ENCODE measurements around the gene ARID1A.
A peak's percentile ranks its signal among the peaks of the same experiment; 100 is the strongest.
"Not testable (repeated sequence)": the region's sequence is repeated elsewhere in the genome, so short reads cannot be mapped to it uniquely, and the experiment has no call there.

The ARID1A gene

DNA sequence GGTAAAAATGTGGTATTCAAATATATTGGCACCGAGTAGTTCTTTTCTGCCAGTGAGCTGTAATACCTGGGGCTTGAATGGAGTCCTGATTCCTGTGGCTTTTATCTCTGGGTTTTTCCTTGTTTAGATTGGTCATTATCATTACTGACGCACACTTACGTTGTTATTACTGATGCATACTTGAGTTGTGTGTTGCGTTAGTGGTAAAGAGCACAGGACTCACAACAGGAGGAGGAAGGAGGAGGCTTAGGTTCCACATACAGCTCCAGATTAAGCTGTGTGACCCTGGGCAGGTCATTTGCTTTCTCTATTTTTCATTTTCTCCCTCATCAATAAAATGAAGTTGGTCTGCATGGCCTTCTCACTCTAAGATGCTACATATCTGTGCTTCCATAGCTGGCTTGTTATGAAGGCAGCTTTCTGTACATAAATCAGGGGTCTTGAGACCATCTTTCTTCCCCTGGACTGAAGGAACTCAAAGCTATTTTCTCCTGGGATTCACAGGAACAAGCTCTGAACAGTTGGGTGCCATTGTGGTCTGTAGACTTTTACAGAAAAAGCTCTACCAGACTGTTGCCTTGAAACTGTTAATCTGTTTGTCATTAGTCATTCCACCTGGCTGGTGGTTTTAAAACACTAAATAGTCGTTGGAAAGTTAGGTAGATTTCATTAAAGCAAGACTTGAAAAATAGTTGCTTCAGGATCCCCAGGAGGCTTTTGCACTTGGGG, 5.6 kb downstream of the ARID1A start:
- H3K36me3 ChIP-seq (ENCODE audit: insufficient read depth, low read depth, low read length) = peaks cover 25% of the 10 kb centered on the region
- H3K27me3 ChIP-seq (ENCODE audit: insufficient read depth, low read length) = no peaks in the 10 kb centered on the region
- H3K4me3 ChIP-seq (ENCODE audit: low read length) = peak overlapping the region; percentile 84
- peak overlapping the region; percentile 43; the same call in 1 of the 2 replicates for H3K9ac ChIP-seq (ENCODE audit: low read depth, low read length)
- no peak overlapping the region for H3K27ac ChIP-seq (ENCODE audit: low read length)
- H3K4me1 ChIP-seq (ENCODE audit: insufficient read depth, low read length) = peaks cover 51% of the 10 kb centered on the region
- no peaks in the 10 kb centered on the region for H3K9me3 ChIP-seq (ENCODE audit: insufficient read depth, low read depth, low read length)

DNA sequence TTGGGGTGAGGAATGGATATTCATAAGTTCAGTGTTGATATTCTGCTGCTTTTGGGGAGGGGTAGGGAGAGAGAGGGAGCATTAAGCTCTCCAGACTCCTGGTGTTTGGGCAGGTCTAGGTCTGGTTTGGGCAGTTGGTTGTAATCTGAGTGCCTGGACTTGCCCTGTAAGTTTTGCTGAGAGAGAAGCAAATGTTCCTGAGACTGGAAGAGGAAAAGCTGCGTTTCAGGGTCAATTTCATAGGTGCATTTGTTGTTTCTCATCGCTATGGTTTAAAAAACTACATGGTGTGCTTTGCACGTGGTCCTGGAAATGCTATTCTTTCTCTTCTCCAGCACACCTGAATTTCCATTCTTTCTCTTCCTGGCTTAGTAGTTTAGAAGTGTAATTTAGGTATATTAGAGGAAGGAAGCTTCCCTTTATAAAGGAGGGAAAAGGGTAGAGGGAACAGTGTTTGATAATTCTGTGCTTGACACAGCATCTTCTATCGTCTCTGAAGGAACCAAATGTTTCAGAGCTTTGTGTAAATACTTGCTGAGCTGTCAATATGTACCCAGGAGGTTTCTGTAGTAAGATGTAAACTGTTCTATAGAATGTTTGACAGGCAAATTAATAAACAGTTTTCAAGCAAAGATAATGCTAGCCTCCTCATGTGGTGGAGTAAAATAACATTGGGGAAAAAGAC, 6.3 kb downstream of the ARID1A start:
- Histone ChIP-seq H3K9me3 (ENCODE audit: insufficient read depth, low read depth, low read length) (no peaks in the 10 kb centered on the region), H3K27me3 (ENCODE audit: insufficient read depth, low read length) (no peaks in the 10 kb centered on the region), H3K4me3 (ENCODE audit: low read length) (peak overlapping the region; percentile 84; the same call in 1 of the 2 replicates), H3K9ac (ENCODE audit: low read depth, low read length) (no peak overlapping the region; the same call in 1 of the 2 replicates), H3K27ac (ENCODE audit: low read length) (no peak overlapping the region), H3K36me3 (ENCODE audit: insufficient read depth, low read depth, low read length) (peaks cover 25% of the 10 kb centered on the region), H3K4me1 (ENCODE audit: insufficient read depth, low read length) (peaks cover 54% of the 10 kb centered on the region)

DNA sequence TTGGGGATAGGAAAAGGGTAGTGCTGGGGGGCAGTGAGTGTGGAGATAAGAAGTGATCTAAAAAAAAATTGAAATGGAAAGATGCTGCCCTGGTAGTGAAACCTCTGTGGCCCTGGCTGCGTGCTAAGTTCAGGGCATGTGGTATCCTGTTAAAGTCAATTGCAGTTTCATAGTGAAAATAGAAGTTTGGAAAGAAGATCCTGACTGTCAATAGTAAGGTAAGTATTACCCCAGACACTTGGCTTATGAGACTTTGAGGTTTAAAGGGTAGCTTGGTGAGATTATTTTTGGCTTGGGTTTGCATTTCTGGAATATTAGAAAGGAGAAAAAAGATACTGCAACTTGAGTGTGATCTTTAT, 6.8 kb downstream of the ARID1A start:
- H3K4me1 ChIP-seq (ENCODE audit: insufficient read depth, low read length) = peaks cover 54% of the 10 kb centered on the region
- peaks cover 29% of the 10 kb centered on the region for H3K36me3 ChIP-seq (ENCODE audit: insufficient read depth, low read depth, low read length)
- H3K9ac ChIP-seq (ENCODE audit: low read depth, low read length) = no peak overlapping the region
- no peaks in the 10 kb centered on the region for H3K27me3 ChIP-seq (ENCODE audit: insufficient read depth, low read length)
- H3K4me3 ChIP-seq (ENCODE audit: low read length) = no peak overlapping the region
- H3K9me3 ChIP-seq (ENCODE audit: insufficient read depth, low read depth, low read length) = no peaks in the 10 kb centered on the region
- H3K27ac ChIP-seq (ENCODE audit: low read length) = no peak overlapping the region

DNA sequence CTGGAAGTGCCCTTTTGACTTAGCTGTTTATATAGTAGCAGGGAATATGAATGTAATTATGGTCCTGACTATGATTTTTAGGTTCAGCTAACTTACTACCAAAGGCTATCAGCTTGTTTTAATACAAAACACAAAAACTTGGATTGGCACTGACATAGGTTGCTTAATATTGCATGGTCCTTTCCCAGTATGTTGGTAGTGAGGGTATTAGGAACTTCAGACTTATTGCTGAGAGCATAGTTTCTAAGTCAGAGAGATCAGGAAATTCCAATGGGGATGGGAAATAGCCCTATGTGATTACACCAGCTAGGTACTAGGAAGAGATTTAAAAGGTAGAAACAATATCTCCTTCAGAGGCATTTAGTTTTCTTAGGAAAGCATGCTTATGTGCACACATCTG, 7.7 kb downstream of the ARID1A start:
- no peak overlapping the region for H3K4me3 ChIP-seq (ENCODE audit: low read length)
- H3K36me3 ChIP-seq (ENCODE audit: insufficient read depth, low read depth, low read length) = peaks cover 33% of the 10 kb centered on the region
- H3K27me3 ChIP-seq (ENCODE audit: insufficient read depth, low read length) = no peaks in the 10 kb centered on the region
- no peak overlapping the region for H3K9ac ChIP-seq (ENCODE audit: low read depth, low read length)
- H3K4me1 ChIP-seq (ENCODE audit: insufficient read depth, low read length) = peaks cover 53% of the 10 kb centered on the region
- H3K27ac ChIP-seq (ENCODE audit: low read length) = no peak overlapping the region
- H3K9me3 ChIP-seq (ENCODE audit: insufficient read depth, low read depth, low read length) = no peaks in the 10 kb centered on the region

DNA sequence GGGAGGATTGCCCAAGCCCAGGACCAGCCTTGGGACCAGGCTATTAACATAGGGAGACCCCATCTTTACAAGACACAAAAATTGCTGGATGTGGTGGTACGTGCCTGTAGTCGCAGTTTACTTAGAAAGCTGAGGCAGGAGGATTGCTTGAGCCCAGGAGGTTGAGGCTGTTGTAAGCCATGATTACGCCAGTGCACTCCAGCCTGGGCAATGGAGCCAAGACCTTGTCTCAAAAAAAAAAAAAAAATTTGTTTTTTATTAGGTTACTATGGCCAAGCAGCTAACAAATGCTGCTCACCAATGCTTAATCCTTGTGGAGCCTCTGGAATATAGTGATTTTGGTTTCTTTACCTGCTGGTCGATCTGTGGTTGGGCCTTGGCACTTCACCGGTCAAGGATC, 8.8 kb downstream of the ARID1A start:
- Histone ChIP-seq H3K4me1 (ENCODE audit: insufficient read depth, low read length) (peaks cover 42% of the 10 kb centered on the region), H3K9me3 (ENCODE audit: insufficient read depth, low read depth, low read length) (no peaks in the 10 kb centered on the region), H3K36me3 (ENCODE audit: insufficient read depth, low read depth, low read length) (peaks cover 42% of the 10 kb centered on the region), H3K4me3 (ENCODE audit: low read length) (no peak overlapping the region), H3K27me3 (ENCODE audit: insufficient read depth, low read length) (no peaks in the 10 kb centered on the region), H3K9ac (ENCODE audit: low read depth, low read length) (no peak overlapping the region), H3K27ac (ENCODE audit: low read length) (no peak overlapping the region)

DNA sequence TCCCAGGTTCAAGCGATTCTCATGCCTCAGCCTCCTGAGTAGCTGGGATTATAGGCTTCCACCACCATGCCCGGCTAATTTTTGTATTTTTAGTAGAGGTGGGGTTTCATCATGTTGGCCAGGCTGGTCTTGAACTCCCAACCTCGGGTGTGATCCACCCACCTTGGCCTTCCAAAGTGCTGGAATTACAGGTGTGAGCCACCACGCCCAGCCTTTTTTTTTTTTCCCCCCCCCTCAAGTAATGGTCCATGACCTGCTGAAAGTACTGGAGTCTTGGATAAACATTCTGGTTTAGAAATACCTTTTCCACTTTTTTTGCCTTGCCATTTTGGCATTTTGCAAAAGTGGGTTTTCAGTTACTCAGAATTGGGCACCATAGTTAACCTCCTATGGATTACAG, 9.4 kb downstream of the ARID1A start:
- peaks cover 42% of the 10 kb centered on the region for H3K36me3 ChIP-seq (ENCODE audit: insufficient read depth, low read depth, low read length)
- not testable (repeated sequence) for H3K27ac ChIP-seq (ENCODE audit: low read length); H3K27me3 ChIP-seq (ENCODE audit: insufficient read depth, low read length); H3K4me3 ChIP-seq (ENCODE audit: low read length); H3K9ac ChIP-seq (ENCODE audit: low read depth, low read length); H3K9me3 ChIP-seq (ENCODE audit: insufficient read depth, low read depth, low read length)
- peaks cover 36% of the 10 kb centered on the region for H3K4me1 ChIP-seq (ENCODE audit: insufficient read depth, low read length)

DNA sequence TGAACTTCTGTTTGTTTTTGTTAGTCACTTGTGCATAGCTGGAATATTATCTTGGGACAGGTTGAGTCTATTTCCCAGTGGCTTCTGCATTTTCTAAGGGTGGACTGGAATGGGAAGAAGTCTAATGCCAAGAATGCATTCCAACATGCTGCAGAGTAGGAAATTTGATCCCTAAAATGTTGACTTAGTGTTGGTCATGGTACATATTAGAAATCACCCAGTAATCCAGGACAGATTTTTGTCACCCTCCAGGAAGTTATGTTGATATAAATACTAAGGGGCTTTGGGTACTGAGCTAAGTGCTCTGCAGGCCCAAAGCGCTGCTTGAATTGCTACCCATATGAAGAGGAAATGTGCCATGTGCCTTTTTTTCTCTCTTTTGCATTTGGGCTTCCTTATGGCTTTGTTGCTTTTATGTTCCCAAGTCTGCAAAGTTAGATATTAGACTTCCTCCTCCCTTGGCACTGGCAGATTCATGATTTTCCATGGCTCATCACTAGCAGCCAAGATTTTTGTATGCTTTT, 10.0 kb downstream of the ARID1A start:
- H3K9ac ChIP-seq (ENCODE audit: low read depth, low read length) = peak overlapping the region; percentile 45; the same call in 1 of the 2 replicates
- no peaks in the 10 kb centered on the region for H3K27me3 ChIP-seq (ENCODE audit: insufficient read depth, low read length)
- peaks cover 30% of the 10 kb centered on the region for H3K4me1 ChIP-seq (ENCODE audit: insufficient read depth, low read length)
- H3K4me3 ChIP-seq (ENCODE audit: low read length) = peak overlapping the region; percentile 17; the same call in 1 of the 2 replicates
- peaks cover 41% of the 10 kb centered on the region for H3K36me3 ChIP-seq (ENCODE audit: insufficient read depth, low read depth, low read length)
- no peak overlapping the region for H3K27ac ChIP-seq (ENCODE audit: low read length)
- H3K9me3 ChIP-seq (ENCODE audit: insufficient read depth, low read depth, low read length) = no peaks in the 10 kb centered on the region

DNA sequence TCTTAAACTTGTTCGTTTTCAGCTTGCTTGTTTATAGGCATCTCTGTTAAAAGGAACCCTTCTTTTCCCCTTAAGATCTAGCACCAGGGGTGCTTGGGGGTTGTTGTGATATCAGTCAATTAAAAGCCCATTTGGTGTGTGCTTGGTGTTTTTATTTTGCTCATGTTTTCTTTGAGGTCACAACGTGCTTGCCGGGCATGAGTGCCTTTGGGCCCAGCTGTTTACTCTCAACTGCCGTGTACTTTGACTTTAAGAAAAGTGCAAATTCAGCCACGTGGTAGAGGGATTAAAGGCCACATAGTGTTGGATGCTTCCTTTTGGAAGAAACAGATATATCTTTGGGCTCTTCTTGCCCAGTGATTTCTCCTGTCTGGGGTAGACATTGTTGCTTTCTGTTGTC, 10.5 kb downstream of the ARID1A start:
- Histone ChIP-seq H3K9ac (ENCODE audit: low read depth, low read length) (peak overlapping the region; percentile 45; the same call in 1 of the 2 replicates), H3K4me1 (ENCODE audit: insufficient read depth, low read length) (peaks cover 26% of the 10 kb centered on the region), H3K9me3 (ENCODE audit: insufficient read depth, low read depth, low read length) (no peaks in the 10 kb centered on the region), H3K27ac (ENCODE audit: low read length) (no peak overlapping the region), H3K4me3 (ENCODE audit: low read length) (peak overlapping the region; percentile 17; the same call in 1 of the 2 replicates), H3K27me3 (ENCODE audit: insufficient read depth, low read length) (no peaks in the 10 kb centered on the region), H3K36me3 (ENCODE audit: insufficient read depth, low read depth, low read length) (peaks cover 39% of the 10 kb centered on the region)

DNA sequence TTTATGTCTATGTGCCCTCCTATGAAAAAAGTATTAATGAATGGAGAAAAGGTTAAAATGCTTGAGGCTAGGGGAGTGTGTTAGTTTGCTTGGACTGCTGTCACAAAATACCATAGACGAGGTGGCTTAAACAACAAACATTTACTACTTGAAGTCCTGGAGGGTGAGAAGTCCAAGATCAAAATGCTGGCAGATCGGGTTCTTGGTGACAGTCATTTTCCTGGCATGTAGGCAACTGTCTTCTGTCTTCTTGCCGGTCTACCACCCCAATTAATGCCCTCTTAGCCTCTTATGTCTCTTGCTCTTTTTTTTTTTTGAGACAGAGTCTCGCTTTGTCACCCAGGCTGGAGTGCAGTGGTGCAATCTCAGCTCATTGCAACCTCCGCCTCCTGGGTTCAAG, 15.0 kb downstream of the ARID1A start:
- H3K27me3 ChIP-seq (ENCODE audit: insufficient read depth, low read length) = no peaks in the 10 kb centered on the region
- H3K4me1 ChIP-seq (ENCODE audit: insufficient read depth, low read length) = peaks cover 13% of the 10 kb centered on the region
- no peaks in the 10 kb centered on the region for H3K9me3 ChIP-seq (ENCODE audit: insufficient read depth, low read depth, low read length)
- H3K4me3 ChIP-seq (ENCODE audit: low read length) = no peak overlapping the region
- no peak overlapping the region for H3K9ac ChIP-seq (ENCODE audit: low read depth, low read length)
- no peak overlapping the region for H3K27ac ChIP-seq (ENCODE audit: low read length)
- peaks cover 51% of the 10 kb centered on the region for H3K36me3 ChIP-seq (ENCODE audit: insufficient read depth, low read depth, low read length)

DNA sequence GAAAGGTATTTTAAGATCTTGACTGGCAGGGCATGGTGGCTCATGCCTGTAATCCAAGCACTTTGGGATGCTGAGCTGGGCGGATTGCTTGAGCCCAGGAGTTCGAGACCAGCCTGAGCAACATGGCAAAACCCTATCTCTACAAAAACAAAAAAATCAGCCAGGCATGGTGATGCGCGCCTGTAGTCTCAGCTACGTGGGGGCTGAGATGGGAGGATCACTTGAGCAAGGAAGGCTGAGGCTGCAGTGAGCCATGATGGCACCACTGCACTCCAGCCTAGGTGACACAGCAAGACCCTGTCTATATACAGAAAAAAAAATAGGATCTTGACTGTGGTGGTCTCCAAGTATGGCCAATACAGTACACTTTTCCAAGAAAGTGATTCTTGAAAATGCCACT, 16.0 kb downstream of the ARID1A start:
- Histone ChIP-seq H3K4me3 (ENCODE audit: low read length) (no peak overlapping the region), H3K9ac (ENCODE audit: low read depth, low read length) (no peak overlapping the region), H3K4me1 (ENCODE audit: insufficient read depth, low read length) (peaks cover 6% of the 10 kb centered on the region; the same call in 1 of the 2 replicates), H3K27me3 (ENCODE audit: insufficient read depth, low read length) (no peaks in the 10 kb centered on the region), H3K27ac (ENCODE audit: low read length) (no peak overlapping the region), H3K36me3 (ENCODE audit: insufficient read depth, low read depth, low read length) (peaks cover 51% of the 10 kb centered on the region), H3K9me3 (ENCODE audit: insufficient read depth, low read depth, low read length) (no peaks in the 10 kb centered on the region)

DNA sequence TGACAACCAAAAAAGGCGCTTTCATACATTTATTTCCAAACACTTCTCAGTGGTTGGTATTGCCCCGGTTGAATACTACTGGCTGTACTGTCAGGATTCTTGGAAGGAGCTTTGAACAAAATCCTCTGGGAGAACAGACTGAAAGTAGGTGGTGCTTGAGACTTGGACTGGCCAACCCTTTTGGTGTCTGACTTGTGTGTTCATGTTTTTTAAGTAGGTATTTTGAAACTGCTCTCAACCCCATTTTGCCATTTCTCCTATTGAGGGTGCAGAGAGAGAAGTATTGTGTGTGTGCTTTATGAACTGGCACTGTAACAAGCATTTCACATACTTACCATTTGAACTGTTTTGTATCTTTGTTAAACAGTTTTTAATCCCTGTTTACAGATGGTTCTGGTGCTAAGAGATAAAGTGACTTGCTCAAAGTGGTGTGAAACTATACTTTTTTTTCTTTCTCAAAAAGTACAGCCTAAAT, 21.2 kb downstream of the ARID1A start:
- Histone ChIP-seq H3K9ac (ENCODE audit: low read depth, low read length) (no peak overlapping the region), H3K36me3 (ENCODE audit: insufficient read depth, low read depth, low read length) (peaks cover 35% of the 10 kb centered on the region)

DNA sequence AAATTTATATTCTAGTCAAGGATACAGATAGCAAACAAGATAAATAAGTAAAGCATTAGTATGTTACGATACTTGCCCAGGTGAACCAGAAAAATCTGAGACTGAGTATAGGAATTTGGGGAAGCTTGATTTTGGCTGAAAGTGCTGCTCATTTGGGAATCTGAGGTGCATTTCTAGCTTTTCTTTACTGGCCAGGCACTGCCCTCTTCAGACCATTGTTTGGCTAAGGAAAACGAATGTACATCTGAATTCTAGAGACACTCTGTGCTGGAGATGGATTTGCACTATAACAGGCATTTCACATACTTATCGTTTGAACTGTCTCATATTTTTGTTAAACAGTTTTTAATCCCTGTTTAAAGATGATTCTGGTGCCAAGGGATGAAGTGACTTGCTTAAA, 23.4 kb downstream of the ARID1A start:
- H3K9ac ChIP-seq (ENCODE audit: low read depth, low read length) = no peak overlapping the region
- no peaks in the 10 kb centered on the region for H3K27me3 ChIP-seq (ENCODE audit: insufficient read depth, low read length)
- H3K9me3 ChIP-seq (ENCODE audit: insufficient read depth, low read depth, low read length) = no peaks in the 10 kb centered on the region
- no peak overlapping the region for H3K4me3 ChIP-seq (ENCODE audit: low read length)
- H3K36me3 ChIP-seq (ENCODE audit: insufficient read depth, low read depth, low read length) = peaks cover 16% of the 10 kb centered on the region
- H3K27ac ChIP-seq (ENCODE audit: low read length) = no peak overlapping the region
- H3K4me1 ChIP-seq (ENCODE audit: insufficient read depth, low read length) = peaks cover 34% of the 10 kb centered on the region

More for the DNA sequence above, 21.2 kb downstream of the ARID1A start:
- Histone ChIP-seq H3K9me3 (ENCODE audit: insufficient read depth, low read depth, low read length) (no peaks in the 10 kb centered on the region), H3K27ac (ENCODE audit: low read length) (no peak overlapping the region), H3K27me3 (ENCODE audit: insufficient read depth, low read length) (no peaks in the 10 kb centered on the region), H3K4me3 (ENCODE audit: low read length) (no peak overlapping the region), H3K4me1 (ENCODE audit: insufficient read depth, low read length) (peaks cover 18% of the 10 kb centered on the region)

Measured in iPS-20b (cell line).